ENCODE data around the gene STMP1.
A peak's percentile ranks its signal among the peaks of the same experiment; 100 is the strongest.

Gene STMP1

DNA sequence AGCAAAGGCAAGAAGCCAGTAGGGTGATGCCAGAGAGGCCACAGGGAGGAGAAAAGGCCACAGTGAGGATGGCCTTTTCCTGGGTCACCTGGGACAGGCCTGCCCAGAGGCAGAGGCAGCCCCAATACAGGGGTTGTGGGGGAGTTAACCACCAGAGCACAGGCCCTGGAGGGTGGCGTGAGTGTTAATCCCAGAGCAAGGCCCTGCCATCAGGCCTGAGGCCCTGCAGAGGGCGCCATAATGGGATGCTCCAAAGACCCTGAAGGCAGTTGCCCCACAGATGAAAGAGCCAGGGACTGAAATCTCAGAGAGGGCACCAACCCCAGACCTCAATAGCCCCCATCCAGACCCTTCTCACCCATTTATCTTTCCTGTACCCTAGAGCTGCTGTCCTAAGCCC, 41.8 kb downstream of the STMP1 start:
- no peak for DNase-seq

GRCh38 chr7:135704698-135705097, 42.4 kb downstream of the STMP1 start:
- DNase-seq: no peak

GRCh38 chr7:135706038-135706742, 43.9 kb downstream of the STMP1 start:
- no peak for DNase-seq

GRCh38 chr7:135706858-135707569, 44.7 kb downstream of the STMP1 start:
- DNase-seq: no peak

- no peak for DNase-seq
These were observed 45.3 kb downstream of the STMP1 start for GRCh38 chr7:135707570-135707966.

DNA sequence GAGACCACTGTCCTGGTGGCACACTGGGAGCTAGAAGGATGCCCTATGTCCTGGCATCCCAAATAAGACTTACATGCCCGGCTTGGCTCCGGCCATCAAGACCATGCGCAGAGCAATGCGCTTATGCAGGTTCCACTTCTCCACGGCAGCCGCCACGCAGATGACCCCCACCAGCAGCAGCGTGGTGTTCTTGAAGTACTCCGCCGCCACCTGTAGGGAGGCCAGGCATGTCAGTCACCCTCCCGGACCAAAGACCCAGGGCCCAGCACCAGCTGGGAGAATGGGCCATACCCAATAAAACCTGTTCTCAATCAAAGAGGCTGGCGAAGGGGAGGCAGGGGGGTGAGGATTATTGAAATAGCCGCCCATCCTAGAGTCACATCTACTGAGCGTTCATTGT, 45.7 kb downstream of the STMP1 start:
- DNase-seq: no peak

DNA sequence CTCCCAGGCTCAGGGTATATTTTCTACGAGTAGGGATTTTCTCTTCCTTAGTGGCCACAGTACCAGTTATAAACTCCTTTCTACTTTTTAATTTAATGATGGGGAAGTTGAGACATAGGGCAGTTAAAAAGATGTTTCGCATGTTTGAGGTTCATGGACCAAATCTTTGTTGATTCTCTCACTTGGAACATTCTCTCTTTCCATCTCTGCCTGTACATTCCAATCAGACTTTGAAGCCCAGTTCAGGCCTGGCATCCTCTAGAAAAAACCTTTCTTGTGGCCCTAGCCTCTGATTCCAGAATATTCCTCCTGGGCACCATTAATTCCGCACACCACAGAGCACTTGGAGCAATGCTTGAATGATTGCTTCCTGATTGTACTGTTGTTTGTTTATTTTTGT, 47.2 kb downstream of the STMP1 start:
- no peak for DNase-seq

GRCh38 chr7:135710417-135711138, 48.3 kb downstream of the STMP1 start:
- peak; percentile 6 to 15 for DNase-seq

DNA sequence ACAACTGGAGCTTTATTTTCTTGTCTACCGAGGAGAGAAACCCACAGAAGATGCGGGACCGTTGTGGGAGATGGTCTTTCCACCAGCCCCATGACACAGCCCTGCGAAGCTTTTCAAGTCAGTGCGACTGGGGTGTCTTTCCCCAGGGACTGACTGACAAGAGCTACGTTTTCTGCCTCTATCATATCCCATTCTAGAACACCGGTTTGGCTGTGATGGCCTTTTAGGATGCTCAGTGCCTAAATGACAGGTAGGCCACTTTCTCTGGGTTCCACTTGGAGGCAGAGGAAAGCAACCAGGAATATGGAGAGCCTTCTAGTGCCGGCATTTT, 48.8 kb downstream of the STMP1 start:
- DNase-seq: no peak

GRCh38 chr7:135712182-135712782, 50.0 kb downstream of the STMP1 start:
- DNase-seq: no peak

DNA sequence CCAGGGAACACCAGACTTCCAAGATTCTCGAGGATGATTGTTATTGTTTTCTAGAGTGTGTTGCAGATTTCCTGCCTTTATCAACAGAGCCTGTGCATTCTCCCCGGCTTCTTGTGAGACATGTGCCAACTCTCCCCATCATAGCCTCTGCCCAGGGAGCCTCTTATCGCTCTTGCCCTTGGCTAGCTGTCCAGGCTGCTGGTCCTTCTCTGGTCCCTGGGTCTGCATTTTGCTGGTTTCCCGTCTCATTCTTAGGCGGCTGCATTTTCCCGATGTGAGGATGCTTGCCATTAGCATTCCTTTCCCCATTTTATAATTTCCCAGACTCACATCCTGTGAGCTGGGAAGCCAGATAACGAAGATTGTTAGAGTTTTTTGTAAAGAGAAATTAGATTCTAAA, 50.5 kb downstream of the STMP1 start:
- no peak for DNase-seq

- DNase-seq: no peak
These were observed 51.6 kb downstream of the STMP1 start for GRCh38 chr7:135713836-135714470.

DNA sequence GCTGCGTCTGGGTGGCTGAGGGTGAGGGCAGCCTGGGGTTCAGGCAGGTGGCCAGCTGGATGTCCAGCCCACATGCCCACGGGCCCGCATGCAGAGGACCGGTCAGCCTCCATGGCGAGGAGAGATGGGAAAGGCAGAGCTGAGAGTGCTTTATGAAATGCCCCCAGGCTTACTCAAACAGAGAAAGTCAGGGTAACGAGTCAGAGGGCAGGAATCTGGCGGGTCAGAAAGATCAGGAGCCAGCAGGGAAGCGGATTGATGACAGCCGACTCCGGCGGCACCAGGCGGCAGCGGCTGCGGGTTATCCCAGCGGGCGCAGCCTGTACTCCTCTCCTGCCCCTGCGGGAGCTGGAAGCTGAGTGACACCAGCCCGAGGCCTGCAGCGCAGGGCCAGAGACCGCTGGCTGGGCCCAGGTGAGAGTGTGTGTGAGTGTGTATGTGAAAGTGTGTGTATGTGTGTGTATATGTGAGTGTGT, 52.3 kb downstream of the STMP1 start:
- no peak for DNase-seq

GRCh38 chr7:135715055-135715522, 52.8 kb downstream of the STMP1 start:
- DNase-seq: no peak

DNA sequence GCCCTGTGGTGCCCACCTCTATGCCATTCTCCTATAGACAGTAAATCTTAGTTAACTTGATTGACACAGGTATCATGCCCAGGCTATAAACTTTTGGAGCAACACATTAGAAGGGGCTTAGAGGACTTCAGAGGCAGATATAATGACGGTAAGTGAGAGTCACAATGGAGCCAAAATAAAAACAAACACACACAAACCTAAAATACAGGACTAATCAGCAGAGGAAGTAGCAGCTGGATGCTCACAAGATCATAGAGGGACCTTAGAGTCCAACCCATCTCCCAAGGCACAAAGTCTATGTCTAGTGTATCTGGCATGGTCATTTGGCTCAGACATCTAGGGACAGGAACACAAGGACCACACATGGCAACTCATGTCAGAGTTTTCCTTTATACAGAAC, 53.4 kb downstream of the STMP1 start:
- no peak for DNase-seq

DNA sequence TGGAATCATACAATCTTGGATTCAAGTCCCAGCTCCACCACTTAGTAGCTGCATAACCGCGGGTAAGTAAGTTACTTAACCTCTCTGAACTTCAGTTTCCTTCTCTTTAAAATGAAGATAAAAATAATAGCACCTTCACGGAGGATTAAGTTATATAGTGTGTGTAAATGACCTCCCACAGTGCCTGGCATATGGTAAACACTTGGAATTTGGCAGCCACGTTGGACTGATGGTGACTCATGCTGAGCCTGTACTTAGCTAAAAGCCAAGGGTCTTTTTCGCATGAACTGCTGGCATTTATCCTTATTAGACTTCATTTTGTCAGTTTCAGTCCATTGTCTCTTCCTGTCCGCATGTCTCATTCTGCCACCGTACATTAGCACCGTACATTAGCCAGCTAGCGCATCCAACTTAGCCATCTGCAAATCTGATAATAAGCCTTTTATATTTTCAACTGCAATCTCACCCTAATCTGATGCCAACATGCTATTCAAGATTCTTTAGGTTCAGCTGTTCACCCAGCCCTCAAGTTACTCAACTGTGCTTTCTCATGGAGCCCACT, 54.4 kb downstream of the STMP1 start:
- no peak for DNase-seq

DNA sequence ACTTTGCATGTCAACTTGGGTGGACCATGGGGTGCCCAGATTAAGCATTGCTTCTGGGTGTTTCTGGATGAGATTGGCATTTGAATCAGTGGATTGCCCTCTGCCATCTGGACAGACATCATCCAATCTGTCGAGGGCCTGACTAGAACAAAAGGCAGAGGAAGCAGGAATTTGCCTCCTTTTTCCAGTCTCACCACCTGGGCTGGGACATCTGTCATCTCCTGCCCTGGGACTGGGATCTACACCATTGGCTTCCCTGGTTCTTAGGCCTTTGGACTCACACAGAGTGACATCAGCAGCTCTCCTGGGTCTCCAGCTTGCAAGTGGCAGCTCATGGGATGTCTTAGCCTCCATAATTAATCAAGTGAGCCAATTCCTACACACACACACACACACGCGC, 55.4 kb downstream of the STMP1 start:
- DNase-seq: no peak

DNA sequence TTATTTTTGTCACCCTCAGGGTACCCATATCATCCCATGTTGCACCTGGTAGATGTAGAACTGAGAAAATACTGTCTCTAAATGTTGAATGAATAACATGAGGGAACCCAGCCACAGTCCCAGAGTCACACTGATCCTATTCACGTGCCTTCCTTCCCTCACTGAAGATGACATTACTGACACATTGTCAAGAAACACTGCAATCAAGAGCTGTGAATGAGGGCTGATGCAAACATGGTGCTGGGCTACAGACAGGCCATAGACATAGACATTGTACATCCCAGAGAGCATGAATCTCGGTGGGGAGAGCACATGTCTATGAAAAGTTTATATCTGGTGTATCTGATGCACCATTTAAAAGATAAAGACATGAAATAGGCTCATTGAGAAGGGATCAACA, 55.9 kb downstream of the STMP1 start:
- DNase-seq: no peak

- no peak for DNase-seq
These were observed 56.6 kb downstream of the STMP1 start for GRCh38 chr7:135718794-135719437.

- DNase-seq: no peak
These were observed 57.4 kb downstream of the STMP1 start for GRCh38 chr7:135719688-135720087.

- no peak for DNase-seq
These were observed 59.0 kb downstream of the STMP1 start for GRCh38 chr7:135721198-135721820.

GRCh38 chr7:135723411-135723810, 61.1 kb downstream of the STMP1 start:
- DNase-seq: no peak
